Hippocampal formation (tissue), 2 donors: Measurements from ENCODE around the gene RASEF.
"Not testable (repeated sequence)": the region's sequence is repeated elsewhere in the genome, so short reads cannot be mapped to it uniquely, and the experiment has no call there.

Source experiments
- DNase-seq, 2 donors: peaks; one replicate each; lab custom pipeline; 2025; lab: John Stamatoyannopoulos, UW

RASEF gene

GRCh38 chr9:82970359-82970758 is 92.6 kb downstream of the RASEF start:
- DNase-seq, result no peak

DNA sequence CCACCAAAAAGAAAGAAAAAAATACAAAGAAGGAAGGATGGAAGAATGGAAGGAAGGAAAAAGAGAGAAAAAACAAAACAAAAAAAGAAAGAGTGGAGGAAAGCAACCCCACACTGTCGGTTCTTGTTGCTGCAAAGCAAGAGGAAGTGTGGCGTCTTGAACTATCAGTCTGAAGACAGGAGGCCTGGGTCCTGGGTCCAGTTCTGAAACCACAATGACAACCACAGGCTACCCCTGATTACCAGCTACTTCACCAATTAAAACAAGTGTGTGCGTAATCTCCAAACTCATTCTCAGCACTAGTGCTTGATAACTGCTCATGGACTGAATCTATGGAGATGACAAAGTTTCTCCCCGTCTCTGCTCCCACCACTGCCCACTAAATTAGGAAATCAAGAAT is 93.7 kb downstream of the RASEF start:
- no peak for DNase-seq

DNA sequence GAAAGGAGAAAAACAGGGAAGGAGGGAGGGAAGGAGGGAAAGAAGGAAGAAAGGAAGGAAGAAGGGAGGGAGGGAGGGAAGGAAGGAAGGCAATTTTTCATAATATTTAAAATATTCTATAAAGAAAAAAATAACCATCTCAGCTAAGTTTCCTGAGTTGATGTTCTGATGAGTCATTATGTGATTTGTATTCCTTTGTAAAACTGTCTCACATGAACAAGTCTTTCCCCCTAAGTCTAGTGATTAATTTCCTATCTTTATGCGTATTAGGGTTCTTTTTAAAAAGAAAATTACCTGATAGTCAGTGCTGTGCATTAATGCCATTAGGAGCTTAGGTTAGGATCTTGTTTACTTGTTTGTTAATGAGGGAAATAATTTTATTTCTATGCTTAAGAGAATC is 94.1 kb downstream of the RASEF start:
- DNase-seq, result no peak

DNA sequence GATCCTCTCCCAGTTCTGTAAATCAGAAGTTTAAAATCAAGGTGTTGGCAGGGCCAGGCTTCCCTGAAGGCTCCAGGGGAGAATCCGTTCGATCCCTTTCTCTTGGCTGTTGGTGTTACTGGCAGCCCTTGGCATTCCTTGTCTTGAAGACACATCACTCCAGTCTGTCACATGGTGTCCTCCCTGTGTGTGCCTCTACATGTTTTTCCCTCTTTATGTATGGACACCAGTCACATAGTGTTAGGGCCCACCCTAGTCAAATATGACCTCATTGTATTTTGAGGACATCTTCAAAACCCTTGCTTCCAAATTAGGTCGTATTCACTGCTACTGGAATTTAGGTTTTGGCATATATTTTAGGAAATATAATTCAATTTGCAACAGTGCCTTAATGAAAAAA is 94.6 kb downstream of the RASEF start:
- DNase-seq, result no peak

GRCh38 chr9:82961504-82962125 is 101.3 kb downstream of the RASEF start:
- peak; percentile 77 to 88 for DNase-seq

DNA sequence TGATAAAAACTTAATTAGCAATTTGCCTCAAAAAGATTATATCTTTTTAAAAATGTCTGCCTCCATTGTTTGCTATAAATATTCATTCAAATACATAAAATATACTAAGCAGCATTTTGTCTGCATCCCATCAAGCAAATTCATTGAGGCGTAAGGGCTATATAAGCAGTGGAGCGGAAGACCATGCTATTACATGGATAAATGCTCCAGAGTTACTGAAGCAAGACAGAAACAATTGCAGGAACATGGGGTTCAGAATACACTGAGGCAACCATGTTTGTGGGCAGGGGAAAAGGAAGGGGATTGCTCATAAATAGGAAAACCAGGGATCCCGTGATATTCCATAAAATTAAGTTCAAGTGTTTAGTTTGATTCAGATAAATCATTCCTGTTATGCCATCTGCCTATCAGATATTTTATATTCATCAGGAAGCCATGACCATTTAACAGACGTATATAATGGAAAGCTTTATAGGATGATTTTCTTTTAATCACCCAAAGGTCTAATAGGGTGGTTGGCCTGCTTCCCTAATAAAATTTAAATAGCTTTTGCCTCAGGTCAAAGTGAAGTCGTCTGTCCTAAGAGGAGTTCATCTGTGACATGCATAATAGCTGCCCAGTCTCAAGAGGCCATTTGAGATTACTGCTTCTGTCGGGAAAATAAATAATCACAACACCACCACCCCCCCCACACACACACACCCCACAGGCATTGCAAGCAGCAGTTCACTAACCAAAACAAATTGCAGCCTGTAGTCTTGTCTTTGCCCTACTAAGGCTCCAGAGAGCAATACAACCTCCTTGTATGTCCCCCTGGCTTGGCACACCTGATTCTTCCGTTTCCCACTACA is 105.2 kb downstream of the RASEF start:
- no peak for DNase-seq

DNA sequence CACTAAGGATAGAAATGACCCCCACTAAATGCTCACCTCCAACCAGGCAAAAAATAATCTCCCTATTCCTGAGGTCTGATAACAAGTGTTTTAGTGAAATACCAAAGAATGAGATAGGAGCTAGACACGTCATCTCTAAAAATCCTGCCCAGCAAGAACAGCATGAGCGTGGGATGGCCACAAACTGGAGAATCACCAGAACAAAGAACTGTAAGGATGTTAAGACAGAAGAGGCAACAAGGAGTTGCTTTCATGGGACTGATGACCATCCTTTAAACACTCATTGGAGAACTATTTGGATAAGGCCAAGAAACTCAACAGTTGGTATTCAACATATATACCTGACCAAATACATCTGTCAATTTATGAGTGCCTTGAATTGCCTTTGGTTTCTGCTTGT is 113.7 kb downstream of the RASEF start:
- DNase-seq, result no peak

GRCh38 chr9:82940376-82940775 is 122.6 kb downstream of the RASEF start:
- no peak for DNase-seq

DNA sequence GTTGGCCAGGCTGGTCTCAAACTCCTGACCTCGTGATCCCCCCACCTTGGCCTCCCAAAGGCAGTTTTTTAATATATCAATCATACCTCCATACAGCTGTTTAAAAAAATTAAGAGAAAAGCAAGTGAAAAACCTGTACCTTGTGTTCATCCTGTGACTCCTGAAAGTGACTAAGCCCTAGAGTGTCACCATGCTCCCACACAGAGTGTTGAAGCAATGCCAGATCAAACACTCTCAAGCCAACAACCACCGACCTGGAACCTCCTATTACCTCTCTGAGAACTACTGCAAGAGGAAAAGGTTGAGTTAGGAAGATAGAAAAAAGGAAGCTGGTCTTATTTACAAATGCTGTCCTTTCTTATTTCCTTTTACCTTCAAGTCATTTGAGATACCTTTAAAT is 123.5 kb downstream of the RASEF start:
- no peak for DNase-seq

DNA sequence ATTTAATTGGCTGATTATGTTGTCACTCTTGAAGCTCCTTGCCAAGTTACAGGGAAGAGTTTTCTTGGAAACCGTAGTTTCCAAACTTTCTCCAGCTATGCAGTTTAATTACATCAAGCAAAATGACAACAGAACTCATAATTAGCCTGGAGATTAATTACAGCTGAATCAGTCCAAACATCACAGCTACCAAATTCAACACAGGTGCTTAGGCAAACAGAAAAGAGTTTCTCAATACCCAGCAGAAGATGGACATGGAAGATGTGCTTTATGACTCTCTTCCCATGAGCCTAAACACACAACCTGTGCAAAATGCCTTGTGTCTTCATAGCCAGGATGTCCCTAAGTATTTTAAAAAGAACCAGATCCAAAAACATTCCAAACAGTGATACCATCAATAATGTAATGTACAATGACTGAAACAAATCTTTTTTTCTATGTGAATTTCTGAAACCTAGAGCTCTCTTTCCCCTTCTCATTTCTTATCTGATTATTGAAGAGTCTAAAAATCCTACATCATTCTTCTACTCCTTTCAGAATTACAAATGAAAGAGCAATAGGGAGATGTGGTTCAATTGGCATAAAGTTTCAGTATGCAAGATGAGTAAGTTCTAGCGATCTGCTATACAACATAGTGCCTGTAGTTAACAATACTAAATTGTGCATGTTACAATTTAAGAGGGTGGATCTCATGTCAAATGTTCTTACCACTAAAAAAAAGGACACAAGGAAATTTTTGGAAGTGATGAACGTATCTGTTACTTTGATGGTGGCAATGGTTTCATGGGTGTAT is 124.3 kb downstream of the RASEF start:
- DNase-seq, result no peak

GRCh38 chr9:82936561-82936960 is 126.4 kb downstream of the RASEF start:
- not testable (repeated sequence) for DNase-seq

- no peak for DNase-seq
Observed at GRCh38 chr9:82934949-82935348, 128.0 kb downstream of the RASEF start.

DNA sequence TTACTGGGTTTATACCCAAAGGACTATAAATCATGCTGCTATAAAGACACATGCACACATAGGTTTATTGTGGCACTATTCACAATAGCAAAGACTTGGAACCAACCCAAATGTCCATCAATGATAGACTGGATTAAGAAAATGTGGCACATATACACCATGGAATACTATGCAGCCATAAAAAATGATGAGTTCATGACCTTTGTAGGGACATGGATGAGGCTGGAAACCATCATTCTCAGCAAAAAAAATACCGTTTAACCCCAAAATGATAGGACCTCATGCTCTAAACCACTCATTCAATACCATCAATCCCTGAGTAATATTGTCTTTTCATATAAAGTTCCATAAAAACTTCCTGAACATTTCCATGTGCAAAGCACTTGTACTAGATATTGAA is 128.9 kb downstream of the RASEF start:
- DNase-seq, result not testable (repeated sequence)

DNA sequence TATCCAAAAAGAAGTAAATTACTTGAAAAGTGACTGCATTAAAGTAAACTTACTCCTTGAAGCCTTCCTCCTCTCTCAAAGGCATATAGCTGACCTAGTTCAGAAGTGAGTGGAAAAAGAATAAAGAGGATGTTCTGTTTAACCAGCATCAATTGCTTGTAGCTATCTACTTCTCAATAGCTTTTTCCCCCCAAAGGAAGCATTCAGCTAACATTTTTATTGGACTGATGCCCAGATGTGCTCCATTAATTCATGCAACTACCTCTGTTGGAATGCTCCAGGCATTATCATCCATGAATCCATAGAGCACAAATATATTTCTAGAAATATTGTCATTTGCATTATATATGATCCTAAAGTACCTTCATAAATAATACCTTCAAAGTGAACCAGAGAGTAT is 132.8 kb downstream of the RASEF start:
- no peak for DNase-seq
